Fibroblast of peridontal ligament (primary cell): Measurements from ENCODE around the gene PAQR3.
"Not testable (repeated sequence)": the region's sequence is repeated elsewhere in the genome, so short reads cannot be mapped to it uniquely, and the experiment has no call there.

Experiments
- DNase-seq: peaks from one replicate; pipeline ENCODE4 v3.0.0-alpha.2; 2010; ENCODE audit errors: extremely low read depth

PAQR3 gene

GRCh38 chr4:78928835-78929234 is 10.4 kb downstream of the PAQR3 start:
- DNase-seq: no peak

DNA sequence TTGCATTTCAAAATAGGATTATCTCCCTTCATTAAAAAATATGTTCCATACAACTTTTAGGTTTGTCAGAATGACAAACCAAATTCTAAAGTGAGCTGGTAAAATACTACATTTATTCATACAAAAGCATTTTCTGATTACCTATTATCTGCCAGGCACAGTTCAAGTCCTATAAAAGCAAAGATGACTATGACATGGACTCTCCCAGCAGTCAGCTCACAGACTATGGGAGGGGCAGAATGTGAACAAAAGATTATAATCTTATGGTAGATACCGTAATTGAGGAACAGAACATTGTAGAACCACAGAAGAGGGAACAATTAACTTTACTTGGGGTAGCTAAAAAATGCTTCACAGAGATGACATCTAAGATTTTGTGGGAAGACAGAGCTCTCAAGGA is 12.4 kb downstream of the PAQR3 start:
- no peak for DNase-seq

- DNase-seq: peak; percentile 13
Measured at GRCh38 chr4:78923464-78924312, 15.6 kb downstream of the PAQR3 start.

DNA sequence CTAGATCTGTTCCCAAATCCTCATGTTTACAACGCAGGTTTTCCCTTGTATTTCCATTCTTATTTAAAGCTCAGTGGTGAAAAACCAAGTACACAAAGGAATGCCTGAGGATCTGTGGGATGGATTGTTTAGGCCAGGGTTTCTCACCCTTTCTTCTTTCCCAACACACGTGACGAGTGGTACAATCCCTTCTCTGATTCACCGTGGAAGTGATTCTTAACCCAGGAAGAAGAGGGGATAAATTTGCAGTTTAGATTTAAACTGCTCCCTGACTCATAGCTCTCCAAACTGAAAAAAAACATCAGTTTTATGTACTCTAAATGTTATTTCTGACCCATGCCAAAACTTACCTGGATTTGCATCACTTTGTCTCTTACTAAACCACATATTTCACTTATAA is 17.0 kb downstream of the PAQR3 start:
- peak; percentile 71 for DNase-seq

- no peak for DNase-seq
Measured at GRCh38 chr4:78910612-78911011, 28.6 kb downstream of the PAQR3 start.

GRCh38 chr4:78908974-78909373 is 30.3 kb downstream of the PAQR3 start:
- DNase-seq: not testable (repeated sequence)

DNA sequence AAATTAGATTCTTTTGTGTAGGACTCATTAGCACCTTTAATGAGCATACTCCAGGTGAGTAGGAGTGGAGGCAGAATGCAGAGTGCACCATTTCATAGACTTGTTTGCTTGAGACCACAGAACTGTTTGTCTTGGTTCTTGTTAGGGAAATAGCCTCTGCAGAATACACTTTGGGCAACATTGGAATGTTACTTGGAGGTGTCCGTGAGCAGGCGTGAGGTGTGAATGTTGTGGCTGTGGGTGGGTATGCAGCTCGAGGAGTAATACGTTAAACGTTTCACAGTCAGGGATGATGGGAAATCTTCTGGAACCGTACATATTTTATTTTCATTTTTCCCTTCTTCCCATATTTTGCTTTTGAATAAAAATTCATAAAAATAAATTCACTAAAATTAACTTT is 31.6 kb downstream of the PAQR3 start:
- no peak for DNase-seq

- no peak for DNase-seq
Measured at GRCh38 chr4:78904143-78904542, 35.1 kb downstream of the PAQR3 start.

- no peak for DNase-seq
Measured at GRCh38 chr4:78902298-78902697, 36.9 kb downstream of the PAQR3 start.

DNA sequence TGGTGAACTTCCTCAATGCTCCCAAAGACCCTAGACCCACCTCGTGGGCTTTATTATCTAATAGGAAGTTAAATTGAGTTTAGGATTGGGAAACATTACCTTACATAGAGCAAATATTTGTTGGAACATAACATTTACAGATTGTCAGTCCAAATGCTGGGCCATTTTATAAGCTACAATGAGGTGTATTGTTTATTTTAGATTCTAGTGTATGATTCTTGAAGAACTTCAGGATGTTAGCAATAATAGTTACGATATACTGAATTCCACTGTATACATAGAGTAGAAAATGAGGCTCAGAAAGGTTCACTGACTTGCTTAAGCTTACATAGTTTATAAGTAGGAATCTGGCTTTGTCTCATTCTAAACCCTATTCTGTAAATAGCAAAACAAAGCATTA is 37.4 kb downstream of the PAQR3 start:
- no peak for DNase-seq

GRCh38 chr4:78899302-78899701 is 39.9 kb downstream of the PAQR3 start:
- DNase-seq: no peak

GRCh38 chr4:78889955-78890354 is 49.3 kb downstream of the PAQR3 start:
- no peak for DNase-seq

DNA sequence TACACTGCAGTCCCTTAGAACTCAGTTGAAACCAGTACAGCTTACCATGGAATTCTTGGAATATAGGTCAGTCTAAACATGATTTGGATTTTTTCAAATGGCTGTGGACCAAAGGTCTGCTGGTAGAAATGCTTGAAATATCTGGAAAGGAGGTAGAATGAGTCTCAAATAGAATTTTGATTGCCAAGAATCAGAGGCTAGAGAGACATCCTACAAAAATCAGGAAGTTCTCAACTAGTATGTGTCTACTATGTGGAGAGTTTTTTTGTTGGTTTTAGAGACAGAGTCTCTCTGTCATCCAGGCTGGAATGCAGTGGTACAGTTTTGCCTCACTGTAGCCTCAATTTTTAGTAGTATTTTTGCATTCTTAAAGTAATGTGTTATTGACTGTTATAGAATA is 53.6 kb downstream of the PAQR3 start:
- peak; percentile 43 for DNase-seq

- DNase-seq: no peak
Measured at GRCh38 chr4:78880874-78881492, 58.3 kb downstream of the PAQR3 start.

- no peak for DNase-seq
Measured at GRCh38 chr4:78878031-78878430, 61.2 kb downstream of the PAQR3 start.

GRCh38 chr4:78876568-78877320 is 62.5 kb downstream of the PAQR3 start:
- peak; percentile 27 for DNase-seq

GRCh38 chr4:78870056-78870455 is 69.2 kb downstream of the PAQR3 start:
- DNase-seq: no peak

GRCh38 chr4:78868712-78869111 is 70.5 kb downstream of the PAQR3 start:
- not testable (repeated sequence) for DNase-seq

DNA sequence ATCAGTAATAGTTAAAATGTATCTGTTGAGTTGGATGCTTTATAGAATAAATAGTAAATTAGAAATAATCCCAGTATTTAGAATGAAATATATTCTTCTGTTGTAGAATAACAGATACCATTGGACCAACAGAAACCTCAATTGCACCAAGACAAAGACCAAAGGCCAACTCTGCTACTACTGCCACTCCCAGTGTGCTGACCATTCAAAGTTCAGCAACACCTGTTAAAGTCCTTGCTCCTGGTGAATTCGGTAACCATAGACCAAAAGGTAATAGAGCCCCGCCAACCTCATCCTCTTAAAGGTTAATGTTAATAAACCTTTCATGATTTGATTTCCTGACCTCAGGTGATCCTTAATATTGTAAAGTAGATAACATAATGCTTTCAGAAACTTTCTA is 73.8 kb downstream of the PAQR3 start:
- no peak for DNase-seq

DNA sequence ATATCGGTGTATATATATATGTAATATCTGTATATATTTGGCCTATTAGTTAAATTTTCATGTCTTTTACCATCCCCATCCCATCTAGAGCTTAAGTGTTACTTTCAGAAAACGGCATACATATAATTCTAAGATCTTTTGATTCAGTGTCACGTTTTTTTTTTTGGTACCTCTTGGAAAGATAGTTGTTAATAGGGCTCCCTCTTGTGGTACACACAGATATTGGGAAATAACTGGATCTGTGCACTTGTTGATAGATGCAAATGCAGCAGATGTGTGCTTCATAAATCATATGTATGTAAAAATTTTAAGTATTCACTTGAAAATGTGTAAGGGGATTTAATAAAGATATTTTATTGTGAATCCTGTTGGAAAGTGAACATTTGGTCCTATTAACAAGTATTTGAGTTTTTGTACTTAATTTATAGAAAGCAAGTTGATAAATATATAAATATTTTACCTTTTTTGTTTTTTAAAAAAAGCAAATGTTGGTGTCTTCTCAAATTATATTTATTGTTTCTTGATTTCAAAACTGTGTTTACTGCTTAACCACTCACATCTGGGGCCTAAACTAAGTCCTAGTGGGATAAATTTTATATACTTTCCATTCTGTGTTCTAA is 74.7 kb downstream of the PAQR3 start:
- peak; percentile 94 for DNase-seq

GRCh38 chr4:78863991-78864390 is 75.2 kb downstream of the PAQR3 start:
- DNase-seq: no peak

- DNase-seq: no peak
Measured at GRCh38 chr4:78863254-78863869, 75.9 kb downstream of the PAQR3 start.
